Testis (tissue), 3 donors: ENCODE data around the gene MKX. TPM values are rescaled to one million over a fixed set of nuclear protein-coding genes. Genes with fewer than 3 reads are reported as not detected.

Experiments
- DNase-seq: peaks from one replicate; pipeline ENCODE4 v3.0.0-alpha.2; 2019
- H3K27ac ChIP-seq, 2 donors: fragments of 200-600 bp; sonication (generic); one replicate each; pipeline ENCODE4 v1.5.1; 2019
- H3K27me3 ChIP-seq: fragments of 200-600 bp; sonication (generic); one replicate; pipeline ENCODE4 v1.5.1; 2019
- H3K36me3 ChIP-seq: fragments of 200-600 bp; sonication (generic); one replicate; pipeline ENCODE4 v1.5.1; 2017; ENCODE audit warnings: low read depth; ENCODE audit errors: missing control alignments
- H3K4me1 ChIP-seq: fragments of 200-600 bp; sonication (generic); one replicate; pipeline ENCODE4 v1.5.1; 2019
- H3K4me3 ChIP-seq, 2 donors: fragments of 200-600 bp; sonication (generic); one replicate each; pipeline ENCODE4 v1.5.1; 2017 to 2019
- H3K9me3 ChIP-seq: fragments of 200-600 bp; sonication (generic); one replicate; pipeline ENCODE4 v1.5.1; 2017
- POLR2A ChIP-seq: fragments of 450-650 bp; IDR thresholded peaks from one replicate; pipeline ENCODE4 v1.6.1; 2017; ENCODE audit warnings: antibody characterized with exemption, mild to moderate bottlenecking, moderate library complexity
- WGBS, 2 donors: methylation state at CpG; one replicate each; pipeline ENCODE4 v1.1.5; 2018; 5-methylcytosine and 5-hydroxymethylcytosine counted together
- intact Hi-C: fragments of 100-400 bp; cut with DNase I; formaldehyde crosslinking; loops from one replicate; pipeline ENCODE4 v1.15.1; 2023; ENCODE audit warnings: low total_unique reads
- polyA plus RNA-seq: library from polyadenylated mRNA; stranded (reverse); fragments of 350-450 nt; fragmentation: Illumina TruSeq; extraction: RNeasy Lipid Tissue Mini Kit (QIAGEN cat#74804); gene quantifications from one replicate; pipeline ENCODE4 v1.2.3, GENCODE V29; 2014; ENCODE audit warnings: low read depth, low replicate concordance; ENCODE audit not compliant: insufficient read depth
- total RNA-seq, 2 donors: library from RNA; depleted of rRNA; stranded (reverse); fragments of >200 nt; gene quantifications; one replicate each; pipeline ENCODE4 v1.2.3, GENCODE V29; 2016
- TF ChIP-seq, protein P1 (sequence below), 3 experiments: fragments of 450-650 bp in 2 of 3; fragments of 200-600 bp in 1 of 3; sonication (generic) in 1 of 3; IDR thresholded peaks; one replicate each; pipeline ENCODE4 v1.5.1; 2016 to 2019; ENCODE audit warnings: antibody characterized with exemption in 3 of 3, mild to moderate bottlenecking in 2 of 3, moderate library complexity in 1 of 3

MKX gene
- total and polyA plus RNA-seq, 3 donors from 2014 or later = 1.1 to 4.2 (median 1.7) TPM

GRCh38 chr10:27637601-27638000, 108.0 kb downstream of the MKX start:
- H3K27me3 ChIP-seq = no peaks in the 10 kb centered on the region
- intact Hi-C loops = no loop called here
- DNase-seq = no peak
- H3K27ac ChIP-seq = no peak overlapping the region
- H3K4me1 ChIP-seq = no peaks in the 10 kb centered on the region
- no peaks in the 10 kb centered on the region for H3K9me3 ChIP-seq
- TF ChIP-seq, protein P1, sequence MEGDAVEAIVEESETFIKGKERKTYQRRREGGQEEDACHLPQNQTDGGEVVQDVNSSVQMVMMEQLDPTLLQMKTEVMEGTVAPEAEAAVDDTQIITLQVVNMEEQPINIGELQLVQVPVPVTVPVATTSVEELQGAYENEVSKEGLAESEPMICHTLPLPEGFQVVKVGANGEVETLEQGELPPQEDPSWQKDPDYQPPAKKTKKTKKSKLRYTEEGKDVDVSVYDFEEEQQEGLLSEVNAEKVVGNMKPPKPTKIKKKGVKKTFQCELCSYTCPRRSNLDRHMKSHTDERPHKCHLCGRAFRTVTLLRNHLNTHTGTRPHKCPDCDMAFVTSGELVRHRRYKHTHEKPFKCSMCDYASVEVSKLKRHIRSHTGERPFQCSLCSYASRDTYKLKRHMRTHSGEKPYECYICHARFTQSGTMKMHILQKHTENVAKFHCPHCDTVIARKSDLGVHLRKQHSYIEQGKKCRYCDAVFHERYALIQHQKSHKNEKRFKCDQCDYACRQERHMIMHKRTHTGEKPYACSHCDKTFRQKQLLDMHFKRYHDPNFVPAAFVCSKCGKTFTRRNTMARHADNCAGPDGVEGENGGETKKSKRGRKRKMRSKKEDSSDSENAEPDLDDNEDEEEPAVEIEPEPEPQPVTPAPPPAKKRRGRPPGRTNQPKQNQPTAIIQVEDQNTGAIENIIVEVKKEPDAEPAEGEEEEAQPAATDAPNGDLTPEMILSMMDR (IDR thresholded peaks at IDR 0.05) = no peak
- TF ChIP-seq POLR2A = no peak
- 56 to 74% methylated on average over 2 of the region's 2 CpGs for WGBS, 2 donors
- no peaks in the 10 kb centered on the region for H3K36me3 ChIP-seq
- no peak overlapping the region for H3K4me3 ChIP-seq

GRCh38 chr10:27636816-27637215, 108.8 kb downstream of the MKX start:
- no peaks in the 10 kb centered on the region for H3K9me3 ChIP-seq
- TF ChIP-seq POLR2A = no peak
- TF ChIP-seq, protein P1 (IDR thresholded peaks at IDR 0.05) = no peak
- no peak overlapping the region for H3K27ac ChIP-seq
- H3K27me3 ChIP-seq = no peaks in the 10 kb centered on the region
- 96% methylated on average over 1 of the region's 1 CpG for WGBS, 2 donors
- intact Hi-C loops = no loop called here
- DNase-seq = no peak
- H3K4me1 ChIP-seq = no peaks in the 10 kb centered on the region
- no peaks in the 10 kb centered on the region for H3K36me3 ChIP-seq
- no peak overlapping the region for H3K4me3 ChIP-seq

GRCh38 chr10:27635699-27636270, 109.8 kb downstream of the MKX start:
- 74 to 88% methylated on average over 2 of the region's 2 CpGs for WGBS, 2 donors
- Histone ChIP-seq H3K4me3 (no peak overlapping the region), H3K4me1 (no peaks in the 10 kb centered on the region), H3K27ac (no peak overlapping the region), H3K36me3 (no peaks in the 10 kb centered on the region), H3K9me3 (no peaks in the 10 kb centered on the region), H3K27me3 (no peaks in the 10 kb centered on the region)
- DNase-seq = no peak
- no peak for TF ChIP-seq POLR2A
- TF ChIP-seq, protein P1 (IDR thresholded peaks at IDR 0.05) = no peak
- intact Hi-C loops = no loop called here

GRCh38 chr10:27635290-27635689, 110.3 kb downstream of the MKX start:
- no peaks in the 10 kb centered on the region for H3K9me3 ChIP-seq
- WGBS, 2 donors = 88% methylated on average over 6 of the region's 6 CpGs
- no peaks in the 10 kb centered on the region for H3K4me1 ChIP-seq
- DNase-seq = no peak
- no peaks in the 10 kb centered on the region for H3K36me3 ChIP-seq
- no peak for TF ChIP-seq POLR2A
- TF ChIP-seq, protein P1 (IDR thresholded peaks at IDR 0.05) = no peak
- no peak overlapping the region for H3K27ac ChIP-seq
- intact Hi-C loops = no loop called here
- no peak overlapping the region for H3K4me3 ChIP-seq
- H3K27me3 ChIP-seq = no peaks in the 10 kb centered on the region

- H3K36me3 ChIP-seq = no peaks in the 10 kb centered on the region
- WGBS, 2 donors = 53 to 55% methylated on average over 5 of the region's 5 CpGs
- TF ChIP-seq POLR2A = no peak
- TF ChIP-seq, protein P1 (IDR thresholded peaks at IDR 0.05) = no peak
Observed at GRCh38 chr10:27628621-27629020, 117.0 kb downstream of the MKX start.

More at GRCh38 chr10:27628621-27629020, 117.0 kb downstream of the MKX start:
- H3K4me3 ChIP-seq = no peak overlapping the region
- H3K4me1 ChIP-seq = no peaks in the 10 kb centered on the region
- no peak overlapping the region for H3K27ac ChIP-seq
- H3K9me3 ChIP-seq = no peaks in the 10 kb centered on the region
- intact Hi-C loops = no loop called here
- DNase-seq = no peak
- H3K27me3 ChIP-seq = no peaks in the 10 kb centered on the region
